ENCODE results near the gene CLASRP.

DNA sequence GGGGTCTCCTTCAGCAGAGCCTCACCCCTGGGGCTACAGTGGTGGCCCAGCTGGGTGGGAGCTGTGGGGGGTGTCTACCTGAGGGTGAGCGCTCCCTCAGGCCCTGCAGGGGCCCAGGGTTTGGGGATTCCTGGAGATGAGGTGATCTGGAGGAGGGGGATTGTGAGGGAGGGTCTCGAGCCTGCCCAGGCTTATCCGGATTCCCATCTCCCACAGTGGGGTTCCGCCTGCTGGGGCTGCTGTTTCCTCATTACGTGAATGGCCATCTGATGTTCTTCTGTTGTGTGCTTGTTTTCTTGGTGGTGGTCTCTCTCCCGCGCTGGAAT, 58.6 kb downstream of the CLASRP start:
- TF ChIP-seq, protein P1, sequence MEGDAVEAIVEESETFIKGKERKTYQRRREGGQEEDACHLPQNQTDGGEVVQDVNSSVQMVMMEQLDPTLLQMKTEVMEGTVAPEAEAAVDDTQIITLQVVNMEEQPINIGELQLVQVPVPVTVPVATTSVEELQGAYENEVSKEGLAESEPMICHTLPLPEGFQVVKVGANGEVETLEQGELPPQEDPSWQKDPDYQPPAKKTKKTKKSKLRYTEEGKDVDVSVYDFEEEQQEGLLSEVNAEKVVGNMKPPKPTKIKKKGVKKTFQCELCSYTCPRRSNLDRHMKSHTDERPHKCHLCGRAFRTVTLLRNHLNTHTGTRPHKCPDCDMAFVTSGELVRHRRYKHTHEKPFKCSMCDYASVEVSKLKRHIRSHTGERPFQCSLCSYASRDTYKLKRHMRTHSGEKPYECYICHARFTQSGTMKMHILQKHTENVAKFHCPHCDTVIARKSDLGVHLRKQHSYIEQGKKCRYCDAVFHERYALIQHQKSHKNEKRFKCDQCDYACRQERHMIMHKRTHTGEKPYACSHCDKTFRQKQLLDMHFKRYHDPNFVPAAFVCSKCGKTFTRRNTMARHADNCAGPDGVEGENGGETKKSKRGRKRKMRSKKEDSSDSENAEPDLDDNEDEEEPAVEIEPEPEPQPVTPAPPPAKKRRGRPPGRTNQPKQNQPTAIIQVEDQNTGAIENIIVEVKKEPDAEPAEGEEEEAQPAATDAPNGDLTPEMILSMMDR (IDR thresholded peaks at IDR 0.05; ENCODE audit: low read depth, low read length) = no peak
- TF ChIP-seq EZH2phosphoT487 (IDR thresholded peaks at IDR 0.05; ENCODE audit: low read depth) = no peak
